Activated B cell treated with CpG ODN at 0.5 μM for 24 hours (primary cell): Measurements from ENCODE around the gene IL2RA. TPM values are rescaled to one million over a fixed set of nuclear protein-coding genes. Genes with fewer than 3 reads are reported as not detected.

Experiments used
- ATAC-seq: fragments of 200-7000 bp; cut with Tn5 transposase; one replicate; pipeline ENCODE4 v1.10.0; 2021; ENCODE audit warnings: low read depth, mild to moderate bottlenecking, moderate library complexity
- CTCF ChIA-PET: fragments of 350-600 bp; sonication (Branson Sonifier 250); formaldehyde crosslinking; loops from one replicate; lab custom pipeline; 2021; ENCODE audit warnings: antibody characterized with exemption; lab: Charles Lee
- POLR2A ChIA-PET: fragments of 350-600 bp; sonication (Branson Sonifier 250); formaldehyde crosslinking; loops from one replicate; lab custom pipeline; 2021; ENCODE audit warnings: antibody characterized with exemption; lab: Charles Lee
- DNase-seq: peaks from one replicate; pipeline ENCODE4 v3.0.0; 2022
- H3K27ac Mint-ChIP-seq: one replicate; pipeline ENCODE4 v1.8.0; 2020; ENCODE audit warnings: mixed read lengths
- H3K27me3 Mint-ChIP-seq: one replicate; pipeline ENCODE4 v1.8.0; 2021; ENCODE audit warnings: mixed read lengths
- H3K36me3 Mint-ChIP-seq: one replicate; pipeline ENCODE4 v1.8.0; 2021; ENCODE audit warnings: low read depth, mixed read lengths
- H3K4me1 Mint-ChIP-seq: one replicate; pipeline ENCODE4 v1.8.0; 2021; ENCODE audit warnings: mixed read lengths
- H3K4me3 Mint-ChIP-seq: one replicate; pipeline ENCODE4 v1.8.0; 2020; ENCODE audit warnings: mild to moderate bottlenecking, mixed read lengths
- H3K9me3 Mint-ChIP-seq: one replicate; pipeline ENCODE4 v1.8.0; 2020; ENCODE audit warnings: mixed read lengths
- CTCF ChIP-seq: fragments of 200-600 bp; IDR thresholded peaks from one replicate; pipeline ENCODE4 v1.8.0; 2022; ENCODE audit warnings: antibody characterized with exemption, mild to moderate bottlenecking
- intact Hi-C: fragments of 100-400 bp; cut with micrococcal nuclease; formaldehyde crosslinking; loops from one replicate; pipeline ENCODE4 v1.15.1; 2024
- total RNA-seq: library from RNA; stranded (reverse); gene quantifications from 2 replicates; pipeline ENCODE4 v1.2.3, GENCODE V29; 2022

The IL2RA gene
- total RNA-seq, 1 donor from 2014 or later = 160 TPM

DNA sequence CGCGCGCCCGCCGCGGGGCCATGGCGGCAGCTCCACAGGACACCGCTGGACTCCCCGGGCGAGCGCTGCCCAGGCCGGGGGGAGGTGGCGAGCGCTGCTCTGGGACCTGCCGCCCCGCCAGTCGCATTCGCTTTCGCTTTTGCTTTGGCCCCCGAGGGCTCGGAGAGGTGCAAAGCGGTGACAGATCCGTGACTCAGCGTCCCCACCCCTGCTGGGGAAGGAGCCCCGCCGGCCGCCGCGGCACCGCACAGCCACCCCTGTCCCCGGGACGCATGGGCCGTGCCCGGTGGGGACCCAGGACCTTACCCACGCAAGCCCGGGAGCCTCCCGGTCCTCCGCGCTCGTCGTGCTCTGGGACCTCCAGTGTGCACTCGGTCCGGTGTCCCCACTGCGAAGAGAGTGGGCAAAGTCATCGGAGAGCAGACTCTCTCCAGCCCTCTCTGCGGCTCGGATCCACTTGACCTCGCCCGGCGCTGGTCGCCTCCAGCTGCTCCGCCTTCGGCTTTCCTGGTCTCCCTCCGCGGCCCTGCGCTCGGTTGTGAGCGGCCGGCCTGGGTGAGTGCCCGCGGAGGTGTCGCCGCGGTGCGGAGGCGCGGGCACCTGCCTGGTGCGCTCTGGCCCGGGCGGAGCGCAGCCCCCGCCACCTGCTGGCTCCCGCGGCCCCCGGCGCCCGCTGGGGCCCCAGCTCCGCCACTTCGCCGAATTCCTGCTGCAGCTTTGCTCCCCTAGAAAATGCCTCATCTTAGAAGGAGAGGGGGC is 84.5 kb downstream of the IL2RA start, which contains the start of gene IL15RA:
TSS of gene IL15RA (minus strand) at position 73 of the 759 bp plus-strand sequence. CDS start at position 22, 51 bp downstream.
- CTCF ChIA-PET = interaction anchor here (0.8 to 3.1 kb wide), 4 partner anchors 36 to 91 kb away, joined by 3 to 16 read pairs (median 4); partner anchors contain the start of gene FBH1
- Mint-ChIP-seq H3K27ac (peak within 1 kb of the TSS; percentile 91), H3K27me3 (no peaks in the 10 kb centered on the region), H3K9me3 (no peaks in the 10 kb centered on the region), H3K4me3 (peak within 1 kb of the TSS; percentile 96), H3K36me3 (peaks cover 6% of the 10 kb centered on the region), H3K4me1 (peaks cover 41% of the 10 kb centered on the region)
- intact Hi-C loops = loop anchor here (1.0 to 10.0 kb wide), 9 partner anchors 11 to 1807 kb away; partner anchors contain the start of genes ATP5F1C, GDI2, KIN and PFKFB3
- ATAC-seq = peak; percentile 70
- POLR2A ChIA-PET = interaction anchor here (0.6 to 3.3 kb wide), 10 partner anchors 10 to 164 kb away, joined by 3 to 30 read pairs (median 4); partner anchors contain the start of gene GDI2
- TF ChIP-seq CTCF = no peak
- DNase-seq = peak; percentile 75

GRCh38 chr10:5976512-5977470 is 85.4 kb downstream of the IL2RA start:
- intact Hi-C loops = loop anchor here (1.0 to 10.0 kb wide), 12 partner anchors 12 to 1808 kb away; partner anchors contain the start of genes ANKRD16, ATP5F1C, GDI2 and KIN
- Mint-ChIP-seq H3K9me3 (no peaks in the 10 kb centered on the region), H3K36me3 (peaks cover 6% of the 10 kb centered on the region), H3K27ac (peak overlapping the region; percentile 91), H3K27me3 (no peaks in the 10 kb centered on the region), H3K4me1 (peaks cover 46% of the 10 kb centered on the region), H3K4me3 (peak overlapping the region; percentile 96)
- ChIA-PET POLR2A (interaction anchor here (0.5 to 3.3 kb wide), 25 partner anchors 9 to 371 kb away, joined by 3 to 30 read pairs (median 4); partner anchors contain the start of genes ANKRD16, FBH1, GDI2 and PFKFB3), CTCF (interaction anchor here (1.4 to 3.1 kb wide), 3 partner anchors 37 to 226 kb away, joined by 3 to 16 read pairs (median 4); partner anchors contain the start of gene PFKFB3)
- TF ChIP-seq CTCF = no peak
- DNase-seq = peak; percentile 23
- peak; percentile 2 for ATAC-seq

DNA sequence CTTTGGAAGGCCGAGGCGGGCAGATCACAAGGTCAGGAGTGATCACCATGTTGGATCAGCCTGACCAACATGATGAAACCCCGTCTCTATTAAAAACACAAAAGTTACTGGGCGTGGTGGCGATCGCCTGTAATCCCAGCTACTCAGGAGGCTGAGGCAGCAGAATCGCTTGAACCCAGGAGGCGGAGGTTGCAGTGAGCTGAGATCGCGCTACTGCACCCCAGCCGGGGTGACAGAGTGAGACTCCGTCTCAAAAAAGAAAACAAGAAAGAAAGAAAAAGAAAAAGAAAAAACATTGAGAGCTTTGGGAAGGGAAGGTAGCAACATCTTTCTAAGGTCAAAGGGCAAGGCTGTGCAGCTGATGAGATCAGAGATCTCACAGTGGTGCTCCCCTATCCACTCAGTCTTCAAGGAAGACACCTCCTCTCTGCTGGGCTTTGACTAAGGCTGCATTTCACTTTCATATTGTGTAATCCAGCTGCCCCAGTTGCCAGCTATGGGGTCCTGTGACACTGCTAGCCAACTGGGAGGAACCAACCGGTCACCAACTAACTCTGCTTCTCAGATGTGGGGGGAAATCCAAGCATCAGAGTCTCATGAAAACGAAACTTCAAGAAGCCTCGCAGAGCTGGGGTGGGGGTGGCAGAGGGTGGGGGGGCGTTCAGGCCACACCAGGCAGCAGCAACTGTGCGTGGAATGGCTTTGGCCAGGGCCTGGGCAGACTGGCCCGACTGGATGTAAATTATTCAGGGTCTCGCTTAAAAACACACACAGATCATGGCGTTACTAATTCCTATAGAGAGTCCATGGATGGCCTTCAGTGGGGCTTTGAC is 86.3 kb downstream of the IL2RA start:
- Mint-ChIP-seq H3K4me3 (peak overlapping the region; percentile 96), H3K27me3 (no peaks in the 10 kb centered on the region), H3K9me3 (no peaks in the 10 kb centered on the region), H3K36me3 (peaks cover 6% of the 10 kb centered on the region), H3K4me1 (peaks cover 56% of the 10 kb centered on the region), H3K27ac (peak overlapping the region; percentile 91)
- peak; percentile 71 for ATAC-seq
- no peak for TF ChIP-seq CTCF
- intact Hi-C loops = loop anchor here (1.0 to 10.0 kb wide), 9 partner anchors 74 to 1809 kb away; partner anchors contain the start of genes ANKRD16, ATP5F1C, KIN and PFKFB3
- POLR2A ChIA-PET = interaction anchor here (0.6 to 3.3 kb wide), 21 partner anchors 12 to 372 kb away, joined by 3 to 30 read pairs (median 5); partner anchors contain the start of genes ANKRD16, FBH1, GDI2 and PFKFB3
- peak; percentile 25 for DNase-seq
- CTCF ChIA-PET = interaction anchor here (1.4 to 3.1 kb wide), 3 partner anchors 38 to 227 kb away, joined by 3 to 16 read pairs (median 4); partner anchors contain the start of gene PFKFB3

- Mint-ChIP-seq H3K27me3 (no peaks in the 10 kb centered on the region), H3K36me3 (peaks cover 9% of the 10 kb centered on the region), H3K9me3 (no peaks in the 10 kb centered on the region), H3K4me1 (peaks cover 56% of the 10 kb centered on the region), H3K4me3 (no peak overlapping the region), H3K27ac (no peak overlapping the region)
- intact Hi-C loops = loop anchor here (10.0 kb wide), 2 partner anchors 528 to 1812 kb away; partner anchors contain the start of genes ATP5F1C and KIN
- ChIA-PET CTCF (no interaction called here), POLR2A (interaction anchor here (1.7 kb wide), 1 partner anchor 160 kb away, joined by 4 read pairs; the partner anchor contains the start of gene GDI2)
- TF ChIP-seq CTCF = no peak
- ATAC-seq = no peak
- no peak for DNase-seq
Measured at GRCh38 chr10:5973069-5973468, 89.1 kb downstream of the IL2RA start.
